Measurements from ENCODE around the gene TRIM7.

DNA sequence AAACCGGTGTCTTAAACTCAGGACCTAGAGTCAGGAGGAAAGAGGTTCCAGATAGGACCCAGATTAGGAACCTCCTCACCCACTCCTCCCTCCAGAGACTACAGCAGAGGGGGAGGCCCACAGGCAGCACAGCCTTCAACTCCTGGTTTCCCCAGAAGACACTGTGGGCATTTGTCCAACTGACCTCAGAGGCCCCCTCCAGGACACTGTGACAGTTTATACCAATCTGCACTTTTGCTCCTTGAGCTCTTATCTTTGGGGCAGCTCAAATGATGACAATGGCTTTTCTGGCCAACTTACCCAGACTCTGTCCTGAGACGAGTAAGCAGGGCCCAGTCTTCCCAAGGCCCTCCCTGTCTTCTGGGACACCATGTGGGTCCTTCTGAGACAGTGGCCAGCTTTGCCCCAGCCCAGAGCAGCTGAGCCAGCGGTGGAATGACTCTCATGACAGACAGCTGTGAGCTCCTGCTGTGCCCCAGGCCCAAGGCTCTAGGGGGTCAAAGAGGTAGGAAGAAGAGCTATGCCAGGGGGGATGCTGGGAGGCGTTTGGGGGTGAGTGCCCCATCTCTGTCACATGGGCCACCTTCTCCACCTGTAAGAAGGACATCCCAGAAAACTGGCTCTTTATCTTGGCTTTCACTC is 43.3 kb downstream of the TRIM7 start:
- TF ChIP-seq EP300 (IDR thresholded peaks at IDR 0.05) (no peak), POLR2AphosphoS5 (IDR thresholded peaks at IDR 0.05) (no peak)
- TF ChIP-seq, protein P1, sequence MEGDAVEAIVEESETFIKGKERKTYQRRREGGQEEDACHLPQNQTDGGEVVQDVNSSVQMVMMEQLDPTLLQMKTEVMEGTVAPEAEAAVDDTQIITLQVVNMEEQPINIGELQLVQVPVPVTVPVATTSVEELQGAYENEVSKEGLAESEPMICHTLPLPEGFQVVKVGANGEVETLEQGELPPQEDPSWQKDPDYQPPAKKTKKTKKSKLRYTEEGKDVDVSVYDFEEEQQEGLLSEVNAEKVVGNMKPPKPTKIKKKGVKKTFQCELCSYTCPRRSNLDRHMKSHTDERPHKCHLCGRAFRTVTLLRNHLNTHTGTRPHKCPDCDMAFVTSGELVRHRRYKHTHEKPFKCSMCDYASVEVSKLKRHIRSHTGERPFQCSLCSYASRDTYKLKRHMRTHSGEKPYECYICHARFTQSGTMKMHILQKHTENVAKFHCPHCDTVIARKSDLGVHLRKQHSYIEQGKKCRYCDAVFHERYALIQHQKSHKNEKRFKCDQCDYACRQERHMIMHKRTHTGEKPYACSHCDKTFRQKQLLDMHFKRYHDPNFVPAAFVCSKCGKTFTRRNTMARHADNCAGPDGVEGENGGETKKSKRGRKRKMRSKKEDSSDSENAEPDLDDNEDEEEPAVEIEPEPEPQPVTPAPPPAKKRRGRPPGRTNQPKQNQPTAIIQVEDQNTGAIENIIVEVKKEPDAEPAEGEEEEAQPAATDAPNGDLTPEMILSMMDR (IDR thresholded peaks at IDR 0.05), result no peak

Data from stomach (tissue), 4 donors.